Measurements from ENCODE around the gene HDAC7.

GRCh38 chr12:47832263-47832933 is 12.7 kb upstream of the HDAC7 start:
- TF ChIP-seq, protein P1, sequence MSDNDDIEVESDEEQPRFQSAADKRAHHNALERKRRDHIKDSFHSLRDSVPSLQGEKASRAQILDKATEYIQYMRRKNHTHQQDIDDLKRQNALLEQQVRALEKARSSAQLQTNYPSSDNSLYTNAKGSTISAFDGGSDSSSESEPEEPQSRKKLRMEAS (IDR thresholded peaks at IDR 0.05) = no peak
- no peak for TF ChIP-seq CEBPB (IDR thresholded peaks at IDR 0.05)
